GM12874 (cell line): Measurements from ENCODE around the gene PYGL.

Experiments
- TF ChIP-seq, protein P1 (sequence below): IDR thresholded peaks from 2 replicates; pipeline ENCODE4 v1.5.1; 2011; ENCODE audit warnings: low read depth, mild to moderate bottlenecking, control low read depth, low read length, moderate library complexity; ENCODE audit not compliant: insufficient read depth

Gene PYGL

DNA sequence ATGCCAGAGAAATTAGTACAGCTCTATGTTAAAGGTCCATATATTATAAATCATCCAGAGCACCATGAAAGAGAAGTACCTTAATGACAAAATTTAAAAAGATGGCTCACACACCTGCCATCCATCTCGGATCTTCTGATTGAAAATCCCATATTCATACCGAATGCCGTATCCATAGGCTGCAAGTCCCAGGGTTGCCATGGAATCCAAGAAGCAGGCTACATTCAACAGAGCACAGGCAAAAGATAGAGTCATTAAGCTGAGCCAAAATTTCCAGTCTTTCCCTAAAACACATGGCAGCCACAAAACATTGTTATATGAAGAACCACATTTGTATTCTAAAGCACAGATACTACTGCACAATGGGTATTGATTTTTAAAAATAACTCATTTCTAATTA lies 12.7 kb downstream of the PYGL start:
- TF ChIP-seq, protein P1, sequence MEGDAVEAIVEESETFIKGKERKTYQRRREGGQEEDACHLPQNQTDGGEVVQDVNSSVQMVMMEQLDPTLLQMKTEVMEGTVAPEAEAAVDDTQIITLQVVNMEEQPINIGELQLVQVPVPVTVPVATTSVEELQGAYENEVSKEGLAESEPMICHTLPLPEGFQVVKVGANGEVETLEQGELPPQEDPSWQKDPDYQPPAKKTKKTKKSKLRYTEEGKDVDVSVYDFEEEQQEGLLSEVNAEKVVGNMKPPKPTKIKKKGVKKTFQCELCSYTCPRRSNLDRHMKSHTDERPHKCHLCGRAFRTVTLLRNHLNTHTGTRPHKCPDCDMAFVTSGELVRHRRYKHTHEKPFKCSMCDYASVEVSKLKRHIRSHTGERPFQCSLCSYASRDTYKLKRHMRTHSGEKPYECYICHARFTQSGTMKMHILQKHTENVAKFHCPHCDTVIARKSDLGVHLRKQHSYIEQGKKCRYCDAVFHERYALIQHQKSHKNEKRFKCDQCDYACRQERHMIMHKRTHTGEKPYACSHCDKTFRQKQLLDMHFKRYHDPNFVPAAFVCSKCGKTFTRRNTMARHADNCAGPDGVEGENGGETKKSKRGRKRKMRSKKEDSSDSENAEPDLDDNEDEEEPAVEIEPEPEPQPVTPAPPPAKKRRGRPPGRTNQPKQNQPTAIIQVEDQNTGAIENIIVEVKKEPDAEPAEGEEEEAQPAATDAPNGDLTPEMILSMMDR, result no peak

DNA sequence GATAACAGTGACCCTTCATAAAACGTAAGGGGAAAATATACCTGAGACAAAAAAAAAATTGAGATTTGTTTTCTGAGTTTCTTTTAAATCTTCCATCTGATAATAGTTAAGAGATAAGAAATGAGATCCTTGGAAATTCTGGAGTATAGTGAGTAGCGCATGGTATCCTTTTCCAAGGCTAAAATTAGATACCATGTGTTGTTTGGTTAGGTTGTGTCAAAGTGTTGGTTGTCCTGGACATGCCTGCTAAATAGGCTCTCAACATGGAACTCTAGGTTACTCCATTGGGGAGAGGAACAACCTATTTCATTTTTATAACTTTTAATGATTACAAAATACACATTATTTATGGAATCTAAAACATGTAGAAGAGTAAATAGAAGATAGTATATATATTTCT lies 14.8 kb downstream of the PYGL start:
- TF ChIP-seq, protein P1, result no peak

DNA sequence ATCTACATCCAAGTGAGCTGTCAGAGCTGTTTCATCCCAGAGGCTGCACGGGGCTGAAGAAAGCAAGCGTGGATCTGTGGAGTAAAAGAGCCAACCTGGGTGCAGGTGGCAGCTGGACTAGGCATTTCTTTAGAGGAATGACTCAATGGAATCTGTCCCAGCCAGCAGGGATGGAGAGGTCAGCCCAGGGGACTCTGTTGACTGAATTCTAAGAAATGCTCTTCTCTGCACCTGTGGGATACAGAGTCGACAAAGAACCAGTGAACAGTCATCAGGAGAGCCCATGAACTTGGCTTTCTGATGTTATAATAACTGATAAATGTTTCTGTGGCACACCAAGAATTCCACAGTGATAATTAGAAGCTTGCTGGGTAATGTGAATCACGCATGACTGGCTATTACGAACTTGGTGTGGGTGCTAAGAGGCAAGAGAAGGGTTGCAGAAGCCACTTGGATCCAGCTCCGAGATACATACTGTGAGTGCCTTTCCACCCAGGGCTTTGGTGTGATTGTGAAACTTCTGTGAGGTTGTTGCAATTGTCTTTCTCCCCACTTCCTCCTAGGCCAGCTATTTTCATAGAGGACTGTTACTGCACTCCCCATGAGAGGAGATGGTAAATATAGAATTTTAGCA lies 16.2 kb downstream of the PYGL start:
- TF ChIP-seq, protein P1, result no peak

DNA sequence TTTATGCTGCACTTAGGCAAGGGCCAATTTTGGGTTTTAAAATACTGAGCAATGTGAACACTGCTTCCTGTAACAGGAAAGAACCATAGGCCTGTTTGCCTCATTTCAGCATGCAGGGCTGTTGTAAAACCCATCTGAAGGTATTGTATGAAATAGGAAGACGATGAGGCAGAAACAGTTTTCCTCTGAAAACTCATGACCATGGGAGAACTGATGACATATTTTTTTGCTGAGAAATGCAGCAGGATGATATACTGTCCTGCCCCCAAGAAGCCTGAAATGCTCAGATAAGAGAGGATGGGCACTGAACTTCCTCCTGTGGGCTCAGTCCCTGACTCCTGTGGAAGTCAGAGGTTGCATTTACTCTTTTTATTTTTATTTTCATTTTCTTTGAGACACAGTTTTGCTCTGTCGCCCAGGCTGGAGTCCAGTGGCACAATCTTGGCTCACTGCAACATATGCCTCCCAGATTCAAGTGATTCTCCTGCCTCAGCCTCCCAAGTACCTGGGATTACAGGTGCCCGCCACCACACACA lies 17.4 kb downstream of the PYGL start:
- TF ChIP-seq, protein P1, result no peak

DNA sequence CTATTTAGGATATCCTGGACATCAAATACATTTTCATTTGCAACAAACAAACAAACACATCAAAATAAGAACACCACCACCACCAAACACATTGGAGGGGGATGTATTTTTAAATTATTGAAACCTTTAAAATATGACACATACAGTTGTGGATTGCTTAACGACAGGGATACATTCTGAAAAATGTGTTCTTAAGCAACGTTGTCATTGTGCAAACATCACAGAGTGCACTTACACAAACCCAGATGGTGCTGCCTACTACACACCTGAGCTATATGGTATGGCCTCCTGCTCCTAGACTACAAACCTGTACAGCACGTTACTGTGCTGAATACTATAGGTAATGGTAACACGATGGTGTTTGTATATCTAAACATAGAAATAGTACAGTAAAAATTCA lies 19.4 kb downstream of the PYGL start:
- TF ChIP-seq, protein P1, result no peak

DNA sequence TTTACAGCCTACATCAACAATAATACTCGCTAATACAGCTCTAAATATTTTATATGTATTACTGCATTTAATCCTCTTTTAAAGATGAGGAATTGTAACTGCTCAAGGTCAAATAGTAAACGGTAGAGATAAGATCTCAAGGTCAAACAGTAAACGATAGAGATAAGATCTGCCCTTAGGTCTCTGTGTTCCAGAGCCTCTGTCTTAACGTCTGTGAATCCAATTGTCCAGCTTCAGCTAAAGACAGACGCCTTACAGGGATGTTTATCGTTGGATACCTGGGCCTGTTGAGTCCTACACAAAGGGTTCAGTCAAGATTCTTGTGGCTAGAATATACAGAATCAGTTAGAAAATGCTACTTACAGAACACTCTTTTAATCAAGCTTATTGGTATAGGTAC lies 20.0 kb downstream of the PYGL start:
- TF ChIP-seq, protein P1, result no peak

DNA sequence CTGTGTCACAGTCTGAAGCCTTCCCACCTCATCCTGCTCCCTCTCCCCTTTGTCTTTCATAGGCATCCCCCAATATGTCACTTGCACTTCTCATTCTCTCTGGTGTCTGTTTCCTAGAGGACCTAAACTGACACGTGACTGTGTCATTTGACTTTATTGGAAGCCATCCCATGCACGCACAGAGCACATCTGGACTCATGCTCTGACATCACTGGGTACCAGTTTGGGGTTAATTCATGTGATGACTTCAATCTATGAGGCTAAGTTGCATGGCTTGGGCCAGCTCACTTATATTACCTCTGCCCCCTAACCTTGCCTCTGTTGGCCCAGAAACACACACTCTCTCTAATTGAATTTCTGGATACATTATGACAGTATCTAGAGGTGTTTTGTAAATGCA lies 21.5 kb downstream of the PYGL start:
- TF ChIP-seq, protein P1, result no peak
